Naive thymus-derived CD4-positive, alpha-beta T cell (primary cell): ENCODE data around the gene CYGB. TPM values are rescaled to one million over a fixed set of nuclear protein-coding genes. Genes with fewer than 3 reads are reported as not detected.

Experiments
- ATAC-seq: fragments of 150-1000 bp; cut with Tn5 transposase; 2 replicates; pipeline ENCODE4 v1.10.0; 2021; ENCODE audit warnings: mild to moderate bottlenecking, moderate library complexity
- CTCF ChIA-PET: fragments of 350-600 bp; sonication (Branson Sonifier 250); formaldehyde crosslinking; loops from one replicate; lab custom pipeline; 2021; ENCODE audit warnings: antibody characterized with exemption; lab: Charles Lee
- POLR2A ChIA-PET: fragments of 350-600 bp; sonication (Branson Sonifier 250); formaldehyde crosslinking; loops from one replicate; lab custom pipeline; 2021; ENCODE audit warnings: antibody characterized with exemption, inconsistent platforms; lab: Charles Lee
- DNase-seq, 9 donors: peaks; one replicate each; pipeline versions ENCODE4 v3.0.0 to v3.0.0-alpha.2; 2020 to 2022; ENCODE audit warnings: mixed read lengths in 1 of 9
- H3K27ac ChIP-seq: one replicate; pipeline ENCODE4 v1.7.0; 2013; ENCODE audit warnings: mild to moderate bottlenecking, low read depth, low read length, moderate library complexity
- H3K27me3 ChIP-seq, 2 donors: one replicate each; pipeline ENCODE4 v1.7.0; 2013; ENCODE audit warnings: low read length in 2 of 2, mild to moderate bottlenecking in 2 of 2, moderate library complexity in 2 of 2; ENCODE audit not compliant: control insufficient read depth in 2 of 2, insufficient read depth in 2 of 2
- H3K36me3 ChIP-seq, 3 experiments: 1 replicate in 2 of 3; 2 replicates in 1 of 3; pipeline ENCODE4 v1.7.0; 2013; ENCODE audit warnings: low read length in 3 of 3, mild to moderate bottlenecking in 3 of 3, moderate library complexity in 1 of 3; ENCODE audit not compliant: insufficient read depth in 3 of 3, control insufficient read depth in 2 of 3
- H3K4me1 ChIP-seq, 2 donors: one replicate each; pipeline ENCODE4 v1.7.0; 2013; ENCODE audit warnings: low read length in 2 of 2, mild to moderate bottlenecking in 2 of 2, moderate library complexity in 1 of 2; ENCODE audit not compliant: control insufficient read depth in 2 of 2, insufficient read depth in 2 of 2
- H3K4me3 ChIP-seq: 2 replicates; pipeline ENCODE4 v1.7.0; 2013; ENCODE audit warnings: mild to moderate bottlenecking, low read length
- H3K9me3 ChIP-seq, 3 experiments: 1 replicate in 2 of 3; 2 replicates in 1 of 3; pipeline ENCODE4 v1.7.0; 2013; ENCODE audit warnings: low read length in 3 of 3; ENCODE audit not compliant: control insufficient read depth in 2 of 3
- H3K27ac Mint-ChIP-seq, 9 donors: one replicate each; pipeline ENCODE4 v1.8.0; 2020 to 2022; ENCODE audit warnings: mixed read lengths in 9 of 9, mild to moderate bottlenecking in 8 of 9, moderate library complexity in 5 of 9, inconsistent platforms in 2 of 9
- H3K27me3 Mint-ChIP-seq, 5 donors: one replicate each; pipeline ENCODE4 v1.8.0; 2021 to 2022; ENCODE audit warnings: mixed read lengths in 5 of 5, mild to moderate bottlenecking in 1 of 5
- H3K36me3 Mint-ChIP-seq, 5 donors: one replicate each; pipeline ENCODE4 v1.8.0; 2020 to 2022; ENCODE audit warnings: mixed read lengths in 5 of 5, mild to moderate bottlenecking in 3 of 5, inconsistent platforms in 1 of 5
- H3K4me1 Mint-ChIP-seq, 7 donors: one replicate each; pipeline ENCODE4 v1.8.0; 2020 to 2022; ENCODE audit warnings: mixed read lengths in 7 of 7, mild to moderate bottlenecking in 3 of 7, inconsistent platforms in 1 of 7
- H3K4me3 Mint-ChIP-seq, 10 donors: one replicate each; pipeline ENCODE4 v1.8.0; 2020 to 2022; ENCODE audit warnings: mild to moderate bottlenecking in 10 of 10, mixed read lengths in 10 of 10, moderate library complexity in 6 of 10, inconsistent platforms in 2 of 10
- H3K9me3 Mint-ChIP-seq, 11 donors: one replicate each; pipeline ENCODE4 v1.8.0; 2020 to 2022; ENCODE audit warnings: mixed read lengths in 11 of 11, mild to moderate bottlenecking in 4 of 11, inconsistent platforms in 1 of 11, moderate library complexity in 1 of 11
- intact Hi-C, 2 donors: fragments of 100-400 bp; cut with micrococcal nuclease; formaldehyde crosslinking; loops; one replicate each; pipeline ENCODE4 v1.15.1; 2023
- polyA plus RNA-seq, 2 donors: library from polyadenylated mRNA; unstranded; fragments of 300-500 nt; fragmentation: Illumina TruSeq; gene quantifications; one replicate each; pipeline ENCODE4 v1.2.3, GENCODE V29; 2021
- total RNA-seq, 6 experiments: library from RNA in 5 of 6; stranded (reverse) in 5 of 6; gene quantifications; 1 replicate in 5 of 6; 2 replicates in 1 of 6; pipeline ENCODE4 v1.2.3 and lab custom pipeline; 2021 to 2026

Gene CYGB
- total and polyA plus RNA-seq, 7 experiments from 2014 or later: 0.33 to 0.35 TPM; not detected in 5

DNA sequence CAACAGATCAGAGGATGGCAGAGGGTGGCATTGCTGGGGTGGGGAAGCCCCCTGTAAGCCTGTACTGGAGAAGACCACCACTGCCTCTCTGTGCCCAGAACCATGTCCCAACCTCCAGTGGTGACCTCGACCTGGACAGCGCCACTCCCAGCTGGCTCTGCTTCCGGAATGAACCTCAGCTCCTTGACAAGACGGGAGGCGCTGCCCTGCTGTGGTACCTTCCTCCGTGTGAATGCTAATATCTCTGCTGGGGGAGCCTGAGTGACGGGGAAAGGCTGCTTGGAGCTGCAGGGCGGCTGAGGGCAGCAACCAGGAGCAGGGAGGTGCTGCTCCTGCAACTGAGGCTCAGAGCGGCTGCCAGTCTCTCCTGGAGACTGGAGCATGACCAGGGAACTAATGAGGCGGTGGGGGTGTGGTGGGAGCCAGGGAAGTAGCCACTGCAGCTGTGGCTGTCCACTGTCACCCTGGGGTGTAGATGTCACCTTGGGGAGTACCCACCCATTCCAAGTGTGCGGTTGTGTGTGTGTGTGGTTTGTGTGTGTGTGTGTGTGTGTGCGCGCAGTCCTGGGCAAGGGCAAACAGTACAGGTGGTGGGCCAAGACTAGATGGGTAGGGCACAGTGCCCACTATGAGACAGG lies 8.5 kb upstream of the CYGB start:
- H3K9me3 Mint-ChIP-seq: no peaks in the 10 kb centered on the region
- intact Hi-C loops: loop anchor here in 1 of 2 donors (2.0 kb wide), 1 partner anchor 169 kb away; no protein-coding TSS in a partner anchor
- DNase-seq: peak in 1 of 9 donors; percentile 2
- H3K27me3 Mint-ChIP-seq: peaks cover 4 to 28% (median 12%) of the 10 kb centered on the region in 5 donors
- peaks cover 0 to 8% (median 3%) of the 10 kb centered on the region in 7 donors for H3K4me1 Mint-ChIP-seq
- no peaks in the 10 kb centered on the region for H3K36me3 Mint-ChIP-seq
- ChIA-PET POLR2A (interaction anchor here (1.0 to 1.2 kb wide), 2 partner anchors 19 to 28 kb away, joined by 3 to 4 read pairs; no protein-coding TSS in a partner anchor), CTCF (interaction anchor here (0.6 to 4.6 kb wide), 12 partner anchors 8 to 216 kb away, joined by 3 to 62 read pairs (median 4); partner anchors contain the start of genes AANAT and CYGB)
- H3K36me3 ChIP-seq: no peaks in the 10 kb centered on the region
- H3K4me3 Mint-ChIP-seq: no peak overlapping the region
- H3K27ac Mint-ChIP-seq: no peak overlapping the region
- no peak overlapping the region for H3K27ac ChIP-seq
- H3K4me1 ChIP-seq: no peaks in the 10 kb centered on the region
- ATAC-seq: no peak
- no peak overlapping the region for H3K4me3 ChIP-seq
- no peaks in the 10 kb centered on the region for H3K9me3 ChIP-seq
- H3K27me3 ChIP-seq: no peaks in the 10 kb centered on the region

DNA sequence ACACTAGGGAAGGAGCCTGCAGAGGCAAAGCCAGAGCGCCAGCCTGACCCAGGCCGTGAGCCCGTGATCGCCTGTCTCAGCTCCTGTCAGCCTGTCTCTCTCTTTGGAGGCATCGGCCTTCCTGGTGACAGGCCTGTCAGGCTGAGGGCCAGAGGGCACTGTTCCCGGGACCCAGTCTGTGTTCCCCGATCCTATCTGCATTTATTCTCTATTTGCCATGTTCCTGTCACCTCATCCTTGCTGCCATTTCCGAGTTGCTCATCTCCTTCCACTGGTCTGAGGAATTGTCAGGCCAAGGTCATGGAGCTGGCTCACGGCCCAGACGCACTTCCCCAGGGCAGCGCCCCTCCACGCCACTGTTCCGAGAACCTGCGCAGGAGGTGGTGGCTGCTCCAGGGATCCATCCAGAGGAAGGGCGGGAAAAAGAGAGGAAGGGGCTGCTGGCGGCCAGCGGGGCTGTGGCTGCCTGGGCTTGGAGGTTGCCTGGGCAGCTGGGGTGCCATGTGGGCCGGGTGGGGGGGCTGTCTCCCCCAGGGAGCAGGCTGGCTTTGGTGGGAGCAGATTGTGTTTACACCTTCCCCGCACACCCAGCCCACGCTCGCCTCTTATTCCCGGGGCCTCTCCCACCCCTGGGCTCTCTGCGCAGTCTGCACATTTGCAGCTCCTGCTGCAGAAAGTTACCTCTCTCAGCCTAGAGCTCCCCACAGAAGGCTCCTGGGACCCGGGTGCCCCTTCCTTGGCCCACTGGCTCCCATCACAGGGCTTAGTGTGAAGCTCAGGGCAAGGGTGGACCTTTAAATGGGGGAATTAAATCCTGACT lies 7.2 kb upstream of the CYGB start:
- intact Hi-C loops: no loop called here
- H3K27ac ChIP-seq: no peak overlapping the region
- H3K27me3 Mint-ChIP-seq: peaks cover 9 to 38% (median 12%) of the 10 kb centered on the region in 5 donors
- no peaks in the 10 kb centered on the region for H3K4me1 ChIP-seq
- ATAC-seq: no peak
- POLR2A ChIA-PET: interaction anchor here (1.0 kb wide), 1 partner anchor 18 kb away, joined by 3 read pairs; no protein-coding TSS in a partner anchor
- peaks cover 0 to 8% (median 3%) of the 10 kb centered on the region in 7 donors for H3K4me1 Mint-ChIP-seq
- no peaks in the 10 kb centered on the region for H3K36me3 ChIP-seq
- no peak for DNase-seq
- no peaks in the 10 kb centered on the region for H3K36me3 Mint-ChIP-seq
- no peaks in the 10 kb centered on the region for H3K9me3 Mint-ChIP-seq
- CTCF ChIA-PET: interaction anchor here (1.1 to 4.6 kb wide), 3 partner anchors 22 to 80 kb away, joined by 3 to 62 read pairs (median 14); partner anchors contain the start of gene AANAT
- H3K9me3 ChIP-seq: no peaks in the 10 kb centered on the region
- peaks cover 0 to 1% of the 10 kb centered on the region in 2 donors for H3K27me3 ChIP-seq
- H3K4me3 Mint-ChIP-seq: no peak overlapping the region
- no peak overlapping the region for H3K27ac Mint-ChIP-seq
- H3K4me3 ChIP-seq: no peak overlapping the region

DNA sequence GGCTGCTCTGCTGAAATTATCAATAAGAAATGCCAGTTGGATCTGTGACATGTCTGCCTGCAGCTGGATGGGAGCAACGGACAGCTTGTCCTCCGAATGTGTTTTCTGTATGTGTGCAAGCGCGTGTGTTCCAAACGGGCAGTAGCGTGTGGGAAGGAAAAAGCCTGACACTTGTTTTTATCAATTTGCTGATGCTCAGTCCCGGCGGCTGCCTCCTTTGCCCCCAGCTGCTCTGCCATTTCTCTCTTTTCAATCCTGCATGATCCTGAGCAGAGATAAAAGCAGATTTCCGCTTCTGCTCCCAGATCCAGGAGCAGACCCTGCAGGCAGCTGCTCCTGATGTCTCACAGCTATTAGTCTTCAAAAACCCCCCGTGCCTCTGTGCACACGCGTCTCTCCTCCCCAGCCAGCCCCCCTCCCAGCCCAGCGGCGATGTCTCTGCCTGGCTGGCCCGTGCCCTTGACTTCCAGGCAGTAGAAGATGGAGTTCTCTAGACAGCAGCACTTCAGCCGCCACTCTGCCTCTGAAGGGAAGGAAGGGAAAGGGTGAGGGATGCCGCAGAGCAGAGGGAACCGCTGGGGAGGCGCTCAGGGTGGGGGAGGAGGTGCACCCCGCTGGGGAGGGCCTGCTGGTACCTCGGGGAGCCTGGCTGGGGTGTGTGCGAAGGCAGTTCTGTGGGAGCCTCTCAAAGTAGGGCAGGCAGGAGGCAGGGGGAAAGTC lies 6.5 kb upstream of the CYGB start:
- H3K36me3 Mint-ChIP-seq: peaks cover 0 to 3% (median 0%) of the 10 kb centered on the region in 5 donors
- no peaks in the 10 kb centered on the region for H3K36me3 ChIP-seq
- H3K27me3 Mint-ChIP-seq: peaks cover 17 to 46% (median 20%) of the 10 kb centered on the region in 5 donors
- no peaks in the 10 kb centered on the region for H3K4me1 ChIP-seq
- H3K27ac Mint-ChIP-seq: no peak overlapping the region
- H3K4me1 Mint-ChIP-seq: peaks cover 0 to 11% (median 7%) of the 10 kb centered on the region in 7 donors
- ChIA-PET CTCF (interaction anchor here (0.7 to 4.6 kb wide), 2 partner anchors 16 to 21 kb away, joined by 3 to 62 read pairs; no protein-coding TSS in a partner anchor), POLR2A (no interaction called here)
- H3K27ac ChIP-seq: no peak overlapping the region
- intact Hi-C loops: no loop called here
- ATAC-seq (no peak), DNase-seq (no peak)
- no peak overlapping the region for H3K4me3 ChIP-seq
- peaks cover 0 to 5% of the 10 kb centered on the region in 2 donors for H3K27me3 ChIP-seq
- no peaks in the 10 kb centered on the region for H3K9me3 ChIP-seq
- no peak overlapping the region for H3K4me3 Mint-ChIP-seq
- no peaks in the 10 kb centered on the region for H3K9me3 Mint-ChIP-seq

DNA sequence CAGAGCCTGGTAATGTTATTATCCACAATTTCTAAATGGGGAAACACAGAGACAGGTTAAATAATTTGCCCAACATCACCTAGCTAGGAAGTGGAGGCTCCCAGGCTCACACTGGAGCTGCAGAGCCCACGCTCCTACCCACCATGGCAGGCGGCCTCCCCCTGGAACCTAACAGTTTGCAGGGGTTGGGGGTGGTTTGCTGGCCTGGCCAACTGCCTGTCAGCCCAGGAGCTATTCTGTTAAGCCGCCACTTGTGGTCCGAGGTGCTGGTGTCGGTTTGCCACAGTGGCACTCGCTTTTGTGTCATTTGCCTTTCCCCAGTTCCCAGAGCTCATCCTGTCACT lies 5.9 kb upstream of the CYGB start:
- intact Hi-C loops: no loop called here
- Histone ChIP-seq H3K4me3 (no peak overlapping the region), H3K4me1 (no peaks in the 10 kb centered on the region), H3K27ac (no peak overlapping the region), H3K27me3 (peaks cover 0 to 5% of the 10 kb centered on the region in 2 donors), H3K9me3 (no peaks in the 10 kb centered on the region), H3K36me3 (no peaks in the 10 kb centered on the region)
- Mint-ChIP-seq H3K4me3 (no peak overlapping the region), H3K27ac (no peak overlapping the region), H3K27me3 (peaks cover 22 to 51% (median 25%) of the 10 kb centered on the region in 5 donors), H3K36me3 (peaks cover 0 to 3% (median 0%) of the 10 kb centered on the region in 5 donors), H3K4me1 (peaks cover 0 to 15% (median 10%) of the 10 kb centered on the region in 7 donors), H3K9me3 (no peaks in the 10 kb centered on the region)
- DNase-seq: no peak
- ATAC-seq: no peak
- POLR2A ChIA-PET: no interaction called here
- CTCF ChIA-PET: interaction anchor here (0.7 to 4.6 kb wide), 2 partner anchors 16 to 20 kb away, joined by 3 to 62 read pairs; no protein-coding TSS in a partner anchor

DNA sequence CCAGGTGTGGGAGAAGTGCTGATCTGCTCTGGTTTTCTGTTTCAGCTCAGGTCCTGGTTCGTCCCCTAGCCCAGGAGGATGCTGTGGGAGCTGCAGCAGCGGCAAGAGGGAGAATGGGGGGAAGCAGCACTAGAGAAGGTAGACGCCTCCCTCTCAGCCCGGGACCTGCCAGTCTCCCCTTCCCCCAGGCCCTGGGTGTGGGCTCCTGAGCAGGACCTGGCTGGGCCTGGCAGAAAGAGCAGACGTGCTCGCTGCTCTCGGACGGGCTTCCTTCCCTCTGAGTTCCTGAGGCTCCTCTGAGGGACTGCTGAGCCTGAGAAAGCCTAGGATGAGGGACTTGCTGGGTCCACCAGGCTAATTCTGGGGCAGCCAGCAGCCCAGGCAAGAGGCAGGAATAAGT lies 5.5 kb upstream of the CYGB start:
- Mint-ChIP-seq H3K9me3 (no peaks in the 10 kb centered on the region), H3K27me3 (peaks cover 22 to 53% (median 27%) of the 10 kb centered on the region in 5 donors), H3K4me1 (peaks cover 0 to 15% (median 10%) of the 10 kb centered on the region in 7 donors), H3K36me3 (peaks cover 0 to 3% (median 0%) of the 10 kb centered on the region in 5 donors), H3K4me3 (no peak overlapping the region), H3K27ac (no peak overlapping the region)
- H3K36me3 ChIP-seq: no peaks in the 10 kb centered on the region
- POLR2A ChIA-PET: no interaction called here
- H3K27me3 ChIP-seq: peaks cover 0 to 5% of the 10 kb centered on the region in 2 donors
- H3K4me1 ChIP-seq: no peaks in the 10 kb centered on the region
- no peak for DNase-seq
- no peak for ATAC-seq
- H3K27ac ChIP-seq: no peak overlapping the region
- H3K4me3 ChIP-seq: no peak overlapping the region
- intact Hi-C loops: no loop called here
- CTCF ChIA-PET: interaction anchor here (4.6 kb wide), 1 partner anchor 20 kb away, joined by 62 read pairs; no protein-coding TSS in a partner anchor
- no peaks in the 10 kb centered on the region for H3K9me3 ChIP-seq

DNA sequence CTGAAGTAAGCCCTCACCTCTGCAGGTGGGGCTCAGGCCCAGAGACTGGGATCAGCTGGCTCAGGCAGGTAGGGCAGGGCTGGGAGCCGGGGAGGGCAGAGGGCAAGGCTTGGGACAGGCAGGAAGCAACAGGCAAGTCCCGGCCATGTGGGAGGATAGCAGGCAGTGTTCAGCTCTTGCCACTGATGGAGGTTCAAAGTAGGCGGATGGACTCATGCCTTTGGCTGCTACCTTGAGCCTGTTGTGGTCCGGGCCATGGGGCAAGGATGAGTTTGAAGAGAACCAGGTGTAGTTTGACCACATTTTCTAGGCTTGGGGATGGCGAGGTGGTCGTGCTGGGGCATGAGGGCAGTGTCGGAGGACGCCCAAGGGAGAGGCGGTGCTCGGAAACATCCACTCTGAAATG lies 5.1 kb upstream of the CYGB start:
- Histone ChIP-seq H3K36me3 (no peaks in the 10 kb centered on the region), H3K27ac (no peak overlapping the region), H3K9me3 (no peaks in the 10 kb centered on the region), H3K4me1 (no peaks in the 10 kb centered on the region), H3K4me3 (no peak overlapping the region), H3K27me3 (peaks cover 0 to 5% of the 10 kb centered on the region in 2 donors)
- ATAC-seq: no peak
- peaks cover 0 to 15% (median 10%) of the 10 kb centered on the region in 7 donors for H3K4me1 Mint-ChIP-seq
- H3K9me3 Mint-ChIP-seq: no peaks in the 10 kb centered on the region
- intact Hi-C loops: no loop called here
- H3K36me3 Mint-ChIP-seq: peaks cover 0 to 3% (median 0%) of the 10 kb centered on the region in 5 donors
- peaks cover 22 to 53% (median 27%) of the 10 kb centered on the region in 5 donors for H3K27me3 Mint-ChIP-seq
- no peak overlapping the region for H3K4me3 Mint-ChIP-seq
- DNase-seq: no peak
- ChIA-PET CTCF (no interaction called here), POLR2A (no interaction called here)
- H3K27ac Mint-ChIP-seq: no peak overlapping the region
